HUES64 (cell line): ENCODE data around the gene TEAD2.
"Not testable (repeated sequence)": the region's sequence is repeated elsewhere in the genome, so short reads cannot be mapped to it uniquely, and the experiment has no call there.

ENCODE experiments used
- H3K27ac ChIP-seq: 2 replicates; pipeline ENCODE4 v1.7.0; 2013; ENCODE audit warnings: low read depth, low read length, inconsistent platforms
- H3K27me3 ChIP-seq: 2 replicates; pipeline ENCODE4 v1.6.1; 2013; ENCODE audit warnings: mild to moderate bottlenecking, low read length; ENCODE audit not compliant: insufficient read depth
- H3K36me3 ChIP-seq: 2 replicates; pipeline ENCODE4 v1.6.1; 2013; ENCODE audit warnings: mild to moderate bottlenecking, low read length; ENCODE audit not compliant: insufficient read depth
- H3K4me1 ChIP-seq: 2 replicates; pipeline ENCODE4 v1.6.1; 2013; ENCODE audit warnings: mild to moderate bottlenecking, low read length, moderate library complexity; ENCODE audit not compliant: insufficient read depth
- H3K4me3 ChIP-seq: 2 replicates; pipeline ENCODE4 v1.5.1; 2013; ENCODE audit warnings: mild to moderate bottlenecking, low read length, moderate library complexity
- H3K9ac ChIP-seq: 2 replicates; pipeline ENCODE4 v1.6.1; 2013; ENCODE audit warnings: mild to moderate bottlenecking, low read depth, low read length
- H3K9me3 ChIP-seq: 2 replicates; pipeline ENCODE4 v1.6.1; 2013; ENCODE audit warnings: low read depth, low read length; ENCODE audit not compliant: insufficient read depth
- WGBS: fragments of 150-250, 120-280 bp; methylation state at CpG from one replicate; pipeline ENCODE4 v1.1.7; 2013; ENCODE audit warnings: missing lambda C conversion rate; 5-methylcytosine and 5-hydroxymethylcytosine counted together

TEAD2 gene

DNA sequence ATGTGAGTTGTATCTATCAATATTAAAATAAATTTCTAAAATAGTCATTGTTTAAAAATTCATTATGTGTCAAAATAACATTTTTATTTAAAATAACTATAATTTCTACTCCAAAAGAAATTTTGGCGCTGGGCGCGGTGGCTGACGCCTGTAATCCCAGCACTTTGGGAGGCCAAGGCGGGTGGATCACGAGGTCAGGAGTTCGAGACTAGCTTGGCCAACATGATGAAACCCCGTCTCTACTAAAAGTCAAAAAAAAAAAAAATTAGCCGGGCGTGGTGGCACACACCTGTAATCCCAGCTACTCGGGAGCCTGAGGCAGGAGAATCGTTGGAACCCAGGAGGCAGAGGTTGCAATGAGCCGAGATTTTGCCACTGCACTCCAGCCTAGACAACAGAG is 36.5 kb downstream of the TEAD2 start:
- H3K4me1 ChIP-seq, H3K27me3 ChIP-seq: not testable (repeated sequence)
- 96% methylated on average over 13 of the region's 13 CpGs for WGBS

DNA sequence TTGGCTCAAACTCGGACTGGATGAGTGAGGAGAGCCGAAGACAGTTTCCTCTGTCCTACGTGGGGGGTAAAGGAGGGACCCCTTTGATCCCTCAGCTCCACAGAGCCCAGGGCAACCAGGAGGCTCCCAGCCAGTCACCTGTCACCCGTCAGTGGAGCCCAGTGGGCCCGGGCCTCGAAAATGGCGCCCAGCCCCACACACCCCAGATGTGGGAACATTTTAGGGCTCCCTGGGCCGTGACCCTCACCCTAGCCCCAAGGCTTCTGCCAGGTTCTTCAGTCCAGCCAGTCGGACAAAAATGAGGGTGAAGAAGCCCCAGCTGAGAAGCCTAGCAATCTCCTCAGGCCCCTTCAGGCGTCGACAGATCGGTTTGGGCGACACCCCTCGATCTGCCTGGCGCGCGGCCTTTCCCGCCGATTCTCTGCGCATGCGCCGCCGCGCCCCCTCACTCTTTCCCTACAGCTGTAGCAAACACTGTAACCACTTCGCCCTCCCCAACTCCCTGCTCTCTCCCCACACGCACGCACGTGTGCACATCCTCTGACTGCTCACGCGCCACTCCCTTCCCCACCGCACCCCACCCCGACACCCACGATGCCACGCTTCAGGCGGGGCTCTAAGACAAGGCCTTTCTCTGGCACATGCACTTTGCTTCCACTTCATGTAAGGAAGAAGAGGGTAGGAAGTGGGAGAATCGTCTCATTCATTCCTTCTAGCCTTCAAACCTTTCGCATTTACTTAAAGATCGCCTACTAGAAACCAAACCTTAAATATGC is 37.2 kb downstream of the TEAD2 start, which contains the start of gene SLC6A16:
Gene SLC6A16, minus strand, starts transcription at position 391 of the 776 bp plus-strand sequence. CDS start 13,844 bp downstream, outside the sequence.
- Histone ChIP-seq H3K4me3 (no peak within 1 kb of the TSS), H3K9me3 (0 out of 2 replicates have a peak, but pooled peaks cover 2% of the 10 kb centered on the region), H3K27me3 (no peaks in the 10 kb centered on the region), H3K9ac (no peak within 1 kb of the TSS), H3K27ac (no peak within 1 kb of the TSS), H3K4me1 (no peaks in the 10 kb centered on the region), H3K36me3 (no peaks in the 10 kb centered on the region)
- WGBS = 93% methylated on average over 38 of the region's 38 CpGs

More for the DNA sequence above, 36.5 kb downstream of the TEAD2 start:
- not testable (repeated sequence) for H3K27ac ChIP-seq, H3K4me3 ChIP-seq, H3K36me3 ChIP-seq, H3K9me3 ChIP-seq, H3K9ac ChIP-seq

DNA sequence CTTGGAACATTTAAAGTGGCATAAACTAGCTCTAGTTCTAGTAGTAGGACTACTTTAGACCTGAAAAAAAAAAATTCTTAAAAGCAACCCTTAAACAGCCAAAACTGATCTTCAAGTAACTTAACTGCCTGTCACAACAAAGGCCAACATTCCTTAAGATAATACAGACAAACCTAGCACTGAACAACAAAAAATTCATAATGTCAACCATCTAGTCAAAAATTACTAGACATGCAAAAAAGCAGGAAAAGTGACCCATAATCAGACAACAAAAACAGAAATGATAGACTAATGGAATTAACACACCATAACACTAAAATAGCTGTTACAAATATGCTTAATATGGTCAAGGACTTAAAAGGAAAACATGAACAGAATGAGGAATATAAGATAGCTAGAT is 43.9 kb downstream of the TEAD2 start:
- no peak overlapping the region for H3K4me3 ChIP-seq
- H3K36me3 ChIP-seq = no peaks in the 10 kb centered on the region; the same call in 1 of the 2 replicates
- H3K9ac ChIP-seq = no peak overlapping the region
- H3K4me1 ChIP-seq = no peaks in the 10 kb centered on the region
- H3K27ac ChIP-seq = no peak overlapping the region
- H3K27me3 ChIP-seq = no peaks in the 10 kb centered on the region
- 0 out of 2 replicates have a peak, but pooled peaks cover 9% of the 10 kb centered on the region for H3K9me3 ChIP-seq

DNA sequence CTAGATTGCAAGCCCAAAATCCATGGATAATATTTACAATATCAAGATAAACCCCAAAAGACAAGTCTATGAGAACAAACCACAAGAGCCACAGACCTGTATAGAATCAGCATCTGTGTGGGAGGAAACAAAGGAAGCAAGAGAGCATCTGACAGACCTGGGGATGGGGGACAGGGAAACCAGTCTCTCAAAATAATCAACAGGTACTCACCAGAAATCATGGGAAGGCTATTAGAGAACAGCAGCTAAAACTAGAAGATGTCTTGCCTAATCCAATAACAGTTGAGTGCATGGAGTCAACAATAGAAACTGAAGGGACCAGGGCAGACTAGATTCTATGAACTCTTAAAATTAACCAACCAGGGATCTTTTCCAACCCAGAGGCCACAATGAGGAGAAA is 45.9 kb downstream of the TEAD2 start:
- H3K9ac ChIP-seq = no peak overlapping the region

DNA sequence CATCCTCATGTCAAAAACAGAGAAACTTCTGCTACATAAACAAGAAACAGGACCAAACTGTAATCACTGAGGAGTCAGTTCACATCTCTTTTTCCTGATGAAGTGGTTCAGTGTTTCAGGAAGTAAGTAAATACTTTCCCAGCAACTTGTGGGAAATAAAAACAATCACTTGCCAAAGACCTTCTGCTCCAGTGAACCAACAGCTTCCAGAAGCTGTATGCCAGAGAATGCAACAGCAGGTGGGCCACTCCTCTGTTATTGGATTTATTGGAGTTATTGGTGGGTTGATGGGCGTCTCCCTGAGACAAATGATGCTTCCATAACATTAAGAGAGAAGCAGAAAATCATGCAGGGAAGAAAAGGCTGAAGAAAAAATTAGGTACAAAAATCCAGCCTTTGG is 47.1 kb downstream of the TEAD2 start:
- no peak overlapping the region for H3K4me3 ChIP-seq
- no peaks in the 10 kb centered on the region; the same call in 1 of the 2 replicates for H3K36me3 ChIP-seq
- WGBS = 80% methylated on average over 1 of the region's 1 CpG

More for the DNA sequence above, 45.9 kb downstream of the TEAD2 start:
- no peak overlapping the region for H3K4me3 ChIP-seq
- H3K27me3 ChIP-seq = no peaks in the 10 kb centered on the region
- H3K4me1 ChIP-seq = no peaks in the 10 kb centered on the region
- H3K9me3 ChIP-seq = 0 out of 2 replicates have a peak, but pooled peaks cover 9% of the 10 kb centered on the region
- no peaks in the 10 kb centered on the region; the same call in 1 of the 2 replicates for H3K36me3 ChIP-seq
- no peak overlapping the region for H3K27ac ChIP-seq

DNA sequence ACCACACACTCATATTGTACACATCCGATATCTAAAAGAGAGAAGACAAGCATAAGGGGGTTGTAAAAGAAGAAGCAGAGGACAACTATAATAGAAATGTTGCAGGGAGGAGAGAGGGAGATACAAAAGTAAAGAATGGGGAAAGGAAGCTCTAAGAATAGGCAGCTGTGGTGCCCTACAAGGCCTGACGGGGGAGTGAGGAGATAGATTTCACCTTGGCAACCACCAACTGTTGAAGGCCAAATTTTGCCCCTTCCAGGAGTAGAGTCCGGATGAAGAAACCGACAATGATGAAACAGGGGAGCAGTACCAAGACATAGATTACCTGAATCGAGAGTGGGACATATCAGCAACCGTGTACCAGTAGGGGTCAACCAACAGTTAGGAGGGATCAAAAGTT is 53.1 kb downstream of the TEAD2 start:
- H3K27me3 ChIP-seq = no peaks in the 10 kb centered on the region
- H3K4me3 ChIP-seq = no peak overlapping the region
- H3K27ac ChIP-seq = no peak overlapping the region
- no peak overlapping the region for H3K9ac ChIP-seq
- no peaks in the 10 kb centered on the region for H3K4me1 ChIP-seq
- H3K36me3 ChIP-seq = no peaks in the 10 kb centered on the region
- no peaks in the 10 kb centered on the region for H3K9me3 ChIP-seq
- 86% methylated on average over 6 of the region's 6 CpGs for WGBS

More for the DNA sequence above, 47.1 kb downstream of the TEAD2 start:
- Histone ChIP-seq H3K4me1 (no peaks in the 10 kb centered on the region), H3K9me3 (0 out of 2 replicates have a peak, but pooled peaks cover 9% of the 10 kb centered on the region), H3K27ac (no peak overlapping the region), H3K27me3 (no peaks in the 10 kb centered on the region), H3K9ac (no peak overlapping the region)

DNA sequence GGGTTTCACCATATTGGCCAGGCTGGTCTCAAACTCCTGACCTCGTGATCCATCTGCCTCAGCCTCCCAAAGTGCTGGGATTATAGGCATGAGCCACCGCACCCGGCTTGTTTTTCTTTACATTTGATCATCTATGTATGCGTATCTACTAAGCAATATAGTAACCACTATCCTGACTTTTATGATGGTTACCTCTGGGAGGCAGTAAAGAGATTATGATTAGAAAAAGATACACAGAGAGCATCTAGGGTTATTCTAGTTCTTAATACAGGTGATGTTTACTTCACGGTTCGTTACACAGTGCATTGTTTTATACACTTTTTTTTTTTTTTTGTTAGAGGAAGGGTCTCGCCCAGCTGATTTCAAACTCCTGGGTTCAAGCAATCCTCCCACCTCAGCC is 55.5 kb downstream of the TEAD2 start:
- not testable (repeated sequence) for H3K27ac ChIP-seq, H3K9me3 ChIP-seq, H3K4me1 ChIP-seq, H3K27me3 ChIP-seq, H3K4me3 ChIP-seq, H3K9ac ChIP-seq, H3K36me3 ChIP-seq
- WGBS = 92% methylated on average over 4 of the region's 7 CpGs

DNA sequence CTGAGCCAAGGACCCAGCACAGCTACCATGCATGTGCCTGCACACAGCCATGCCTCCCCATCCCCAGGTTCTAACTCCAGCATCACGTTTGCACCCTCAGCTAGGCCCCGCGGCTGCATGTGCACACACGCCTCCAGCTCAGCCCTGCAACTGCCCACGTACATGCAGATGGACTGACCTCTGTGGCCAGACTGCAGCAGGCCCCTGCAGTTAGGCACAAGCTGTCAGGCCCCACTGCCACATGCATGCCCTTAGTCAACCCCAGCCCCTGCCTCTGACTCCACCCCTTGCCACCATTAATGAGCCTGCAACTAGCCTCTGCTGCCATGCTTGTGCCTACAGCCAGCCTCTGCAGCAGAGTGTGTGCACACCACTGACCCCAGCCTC is 60.4 kb downstream of the TEAD2 start:
- Histone ChIP-seq H3K9ac (no peak overlapping the region), H3K4me3 (no peak overlapping the region), H3K4me1 (no peaks in the 10 kb centered on the region), H3K27ac (no peak overlapping the region), H3K9me3 (no peaks in the 10 kb centered on the region), H3K27me3 (no peaks in the 10 kb centered on the region), H3K36me3 (no peaks in the 10 kb centered on the region)
- 91% methylated on average over 5 of the region's 5 CpGs for WGBS

DNA sequence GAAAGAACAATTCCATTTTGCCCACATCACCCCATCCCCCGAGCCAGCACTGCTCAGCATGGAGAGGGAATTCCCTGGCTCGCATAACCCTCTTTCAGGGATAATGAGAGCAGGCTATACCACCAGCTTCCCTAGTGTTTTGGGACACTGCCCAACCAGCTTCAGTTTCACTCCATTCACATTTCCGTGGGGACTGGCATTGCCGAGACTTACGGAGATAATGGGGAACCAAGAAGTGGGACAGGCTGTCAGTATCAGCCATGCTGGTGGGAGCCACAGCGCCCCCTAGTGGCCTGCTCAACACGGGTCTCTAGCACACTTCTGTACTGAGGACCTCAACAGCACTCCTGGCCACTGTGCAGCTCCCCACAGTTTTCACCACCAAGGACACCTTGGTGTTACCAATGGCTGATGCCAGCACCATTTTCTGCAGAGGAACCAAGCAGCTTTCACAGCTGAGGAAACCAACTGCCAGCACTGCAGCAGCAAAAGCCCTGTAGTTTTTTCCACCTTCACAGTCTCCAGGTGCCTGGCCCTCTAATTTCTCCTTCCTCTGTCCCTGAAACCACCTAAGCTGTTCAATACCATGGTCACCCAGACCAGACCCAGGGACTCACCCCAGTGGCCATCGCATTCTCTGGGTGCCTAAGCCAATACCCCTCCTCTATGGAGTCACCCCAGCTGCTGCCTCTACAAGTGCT is 60.9 kb downstream of the TEAD2 start:
- H3K9ac ChIP-seq = no peak overlapping the region
- no peaks in the 10 kb centered on the region for H3K4me1 ChIP-seq
- no peak overlapping the region for H3K4me3 ChIP-seq
- H3K27ac ChIP-seq = no peak overlapping the region
- H3K9me3 ChIP-seq = no peaks in the 10 kb centered on the region
- H3K27me3 ChIP-seq = no peaks in the 10 kb centered on the region
- WGBS = 34% methylated on average over 8 of the region's 8 CpGs
- H3K36me3 ChIP-seq = no peaks in the 10 kb centered on the region

DNA sequence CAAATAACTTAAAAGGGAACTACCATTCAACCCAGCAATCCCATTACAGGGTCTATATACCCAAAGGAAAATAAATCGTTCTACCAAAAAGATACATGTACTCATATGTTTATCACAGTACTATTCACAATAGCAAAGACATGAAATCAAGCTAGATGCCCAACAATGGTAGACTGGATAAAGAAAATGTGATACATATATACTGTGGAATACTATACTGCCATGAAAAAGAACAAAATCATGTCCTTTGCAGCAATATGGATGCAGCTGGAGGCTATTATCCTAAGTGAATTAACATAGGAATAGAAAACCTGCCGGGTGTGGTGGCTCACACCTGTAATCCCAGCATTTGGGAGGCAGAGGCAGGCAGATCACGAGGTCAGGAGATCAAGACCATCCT is 63.6 kb downstream of the TEAD2 start:
- not testable (repeated sequence) for H3K9me3 ChIP-seq, H3K4me1 ChIP-seq, H3K4me3 ChIP-seq, H3K9ac ChIP-seq, H3K27me3 ChIP-seq, H3K36me3 ChIP-seq, H3K27ac ChIP-seq
- 86% methylated on average over 3 of the region's 3 CpGs for WGBS

DNA sequence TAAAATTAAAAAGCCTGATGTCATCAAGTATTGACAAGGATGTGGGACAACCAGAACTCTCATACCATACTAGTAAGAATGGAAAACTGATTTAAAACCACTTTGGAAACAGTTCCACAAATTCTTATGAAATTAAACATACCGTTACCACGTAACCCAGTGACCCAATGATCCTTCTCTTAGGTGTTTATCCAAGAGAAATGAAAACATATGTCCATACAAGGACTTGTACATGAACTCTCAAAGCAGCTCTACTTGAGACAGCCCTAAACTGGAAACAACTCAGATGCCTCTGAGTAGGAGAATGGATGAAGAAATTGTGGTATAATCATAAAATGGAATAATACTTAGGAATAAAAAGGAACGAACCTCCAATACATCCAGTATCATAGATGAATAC is 64.8 kb downstream of the TEAD2 start:
- Histone ChIP-seq H3K27me3 (no peaks in the 10 kb centered on the region), H3K4me1 (no peaks in the 10 kb centered on the region), H3K4me3 (no peak overlapping the region), H3K36me3 (no peaks in the 10 kb centered on the region), H3K9me3 (no peaks in the 10 kb centered on the region), H3K27ac (no peak overlapping the region), H3K9ac (no peak overlapping the region)
- 94% methylated on average over 2 of the region's 3 CpGs for WGBS
